ENCODE data around the gene CEMIP2.
"Not testable (repeated sequence)": the region's sequence is repeated elsewhere in the genome, so short reads cannot be mapped to it uniquely, and the experiment has no call there.

The CEMIP2 gene, protein sequence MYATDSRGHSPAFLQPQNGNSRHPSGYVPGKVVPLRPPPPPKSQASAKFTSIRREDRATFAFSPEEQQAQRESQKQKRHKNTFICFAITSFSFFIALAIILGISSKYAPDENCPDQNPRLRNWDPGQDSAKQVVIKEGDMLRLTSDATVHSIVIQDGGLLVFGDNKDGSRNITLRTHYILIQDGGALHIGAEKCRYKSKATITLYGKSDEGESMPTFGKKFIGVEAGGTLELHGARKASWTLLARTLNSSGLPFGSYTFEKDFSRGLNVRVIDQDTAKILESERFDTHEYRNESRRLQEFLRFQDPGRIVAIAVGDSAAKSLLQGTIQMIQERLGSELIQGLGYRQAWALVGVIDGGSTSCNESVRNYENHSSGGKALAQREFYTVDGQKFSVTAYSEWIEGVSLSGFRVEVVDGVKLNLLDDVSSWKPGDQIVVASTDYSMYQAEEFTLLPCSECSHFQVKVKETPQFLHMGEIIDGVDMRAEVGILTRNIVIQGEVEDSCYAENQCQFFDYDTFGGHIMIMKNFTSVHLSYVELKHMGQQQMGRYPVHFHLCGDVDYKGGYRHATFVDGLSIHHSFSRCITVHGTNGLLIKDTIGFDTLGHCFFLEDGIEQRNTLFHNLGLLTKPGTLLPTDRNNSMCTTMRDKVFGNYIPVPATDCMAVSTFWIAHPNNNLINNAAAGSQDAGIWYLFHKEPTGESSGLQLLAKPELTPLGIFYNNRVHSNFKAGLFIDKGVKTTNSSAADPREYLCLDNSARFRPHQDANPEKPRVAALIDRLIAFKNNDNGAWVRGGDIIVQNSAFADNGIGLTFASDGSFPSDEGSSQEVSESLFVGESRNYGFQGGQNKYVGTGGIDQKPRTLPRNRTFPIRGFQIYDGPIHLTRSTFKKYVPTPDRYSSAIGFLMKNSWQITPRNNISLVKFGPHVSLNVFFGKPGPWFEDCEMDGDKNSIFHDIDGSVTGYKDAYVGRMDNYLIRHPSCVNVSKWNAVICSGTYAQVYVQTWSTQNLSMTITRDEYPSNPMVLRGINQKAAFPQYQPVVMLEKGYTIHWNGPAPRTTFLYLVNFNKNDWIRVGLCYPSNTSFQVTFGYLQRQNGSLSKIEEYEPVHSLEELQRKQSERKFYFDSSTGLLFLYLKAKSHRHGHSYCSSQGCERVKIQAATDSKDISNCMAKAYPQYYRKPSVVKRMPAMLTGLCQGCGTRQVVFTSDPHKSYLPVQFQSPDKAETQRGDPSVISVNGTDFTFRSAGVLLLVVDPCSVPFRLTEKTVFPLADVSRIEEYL (N-terminal part only)

DNA sequence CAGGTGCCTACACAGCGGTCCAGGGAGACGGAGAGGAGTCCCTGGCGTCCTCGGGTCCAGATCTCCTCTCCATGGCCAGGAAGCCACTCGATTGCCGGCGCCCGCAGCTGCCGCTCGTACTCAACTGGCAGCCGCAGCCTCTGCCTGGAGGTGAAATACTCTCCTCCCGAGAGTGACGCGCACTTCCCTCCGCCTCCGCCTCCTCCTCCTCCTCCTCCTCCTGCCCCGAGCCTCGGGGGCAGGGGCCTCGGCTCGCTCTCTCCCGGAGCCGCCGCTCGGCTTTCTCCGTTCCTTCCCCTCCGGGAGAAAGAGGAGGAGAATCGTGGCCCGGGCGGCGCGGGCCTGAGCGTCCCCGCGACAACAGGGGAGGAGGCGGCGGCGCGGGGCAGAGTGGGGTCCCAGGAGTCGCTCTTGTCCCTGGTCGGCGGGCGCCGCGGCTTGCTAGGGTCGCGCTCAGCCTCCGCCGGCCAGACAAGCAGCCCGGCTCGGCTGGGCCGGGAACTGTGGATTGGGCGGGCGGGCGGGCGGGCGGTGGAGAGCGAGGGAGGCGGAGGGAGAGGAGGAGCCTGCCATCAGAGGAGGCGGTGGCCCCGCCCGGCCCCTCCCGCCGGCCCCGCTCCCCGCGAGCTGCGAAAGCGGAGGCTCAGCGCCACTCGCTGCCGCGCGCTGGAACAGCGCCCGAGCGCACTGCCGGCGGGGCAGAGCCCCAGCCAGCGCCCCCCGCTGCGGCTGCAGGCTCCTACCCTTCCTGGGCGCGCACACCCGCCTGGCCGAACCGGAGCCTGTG, at the start of gene CEMIP2:
Gene CEMIP2 (minus strand): TSS at position 126 of the 787 bp plus-strand sequence. CDS start 18,140 bp downstream, outside the sequence.
- peak; percentile 80 for DNase-seq

GRCh38 chr9:71816916-71817451, 48.7 kb upstream of the CEMIP2 start:
- peak; percentile 53 for DNase-seq

- DNase-seq = no peak
Observed at GRCh38 chr9:71814815-71815214, 46.5 kb upstream of the CEMIP2 start.

DNA sequence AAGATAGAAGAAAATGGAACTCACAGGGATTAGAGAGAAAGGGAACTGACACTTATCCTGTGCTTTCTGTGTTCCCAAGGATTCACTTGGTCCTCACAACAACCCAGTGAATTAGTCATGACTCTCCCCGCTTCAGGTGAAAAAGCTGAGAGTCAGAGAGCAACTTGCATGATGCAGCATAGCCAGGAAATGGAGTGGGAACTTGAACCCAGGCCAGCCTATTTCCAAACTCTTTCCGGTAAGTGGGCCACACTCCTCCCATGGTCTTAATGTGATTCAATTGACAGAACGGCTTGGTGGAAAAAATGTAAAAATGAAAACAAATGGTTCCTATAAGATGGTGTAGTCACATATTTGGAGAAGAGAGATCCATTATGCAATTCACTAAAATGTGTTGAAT, 45.9 kb upstream of the CEMIP2 start:
- no peak for DNase-seq

DNA sequence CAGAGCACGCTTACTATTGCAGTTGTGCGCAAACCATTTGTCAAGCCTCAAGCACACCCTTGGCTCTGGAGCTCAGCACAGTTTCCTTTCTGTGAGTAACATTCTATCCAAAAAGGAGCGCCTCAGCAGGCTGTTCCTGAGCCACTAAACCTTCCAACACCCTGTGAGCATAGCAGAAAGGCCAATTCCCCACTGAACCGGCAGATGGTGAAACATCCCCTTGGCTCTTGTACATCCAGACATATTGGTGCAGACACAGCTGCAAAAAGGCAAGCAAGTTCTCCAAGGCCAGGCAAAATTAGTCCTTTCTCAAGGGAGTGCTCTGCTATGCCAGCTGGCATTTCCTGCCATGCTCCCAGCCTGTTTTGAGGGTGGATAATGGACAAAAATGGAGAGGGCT, 44.1 kb upstream of the CEMIP2 start:
- DNase-seq = no peak

- no peak for DNase-seq
Observed at GRCh38 chr9:71808068-71808467, 39.8 kb upstream of the CEMIP2 start.

- peak; percentile 92 for DNase-seq
Observed at GRCh38 chr9:71806901-71807307, 38.6 kb upstream of the CEMIP2 start.

- not testable (repeated sequence) for DNase-seq
Observed at GRCh38 chr9:71805096-71805495, 36.8 kb upstream of the CEMIP2 start.

GRCh38 chr9:71801826-71802225, 33.5 kb upstream of the CEMIP2 start:
- DNase-seq = no peak

- no peak for DNase-seq
Observed at GRCh38 chr9:71797266-71797665, 29.0 kb upstream of the CEMIP2 start.

GRCh38 chr9:71796100-71796767, 27.9 kb upstream of the CEMIP2 start:
- DNase-seq = no peak

GRCh38 chr9:71795097-71795813, 26.9 kb upstream of the CEMIP2 start:
- no peak for DNase-seq

DNA sequence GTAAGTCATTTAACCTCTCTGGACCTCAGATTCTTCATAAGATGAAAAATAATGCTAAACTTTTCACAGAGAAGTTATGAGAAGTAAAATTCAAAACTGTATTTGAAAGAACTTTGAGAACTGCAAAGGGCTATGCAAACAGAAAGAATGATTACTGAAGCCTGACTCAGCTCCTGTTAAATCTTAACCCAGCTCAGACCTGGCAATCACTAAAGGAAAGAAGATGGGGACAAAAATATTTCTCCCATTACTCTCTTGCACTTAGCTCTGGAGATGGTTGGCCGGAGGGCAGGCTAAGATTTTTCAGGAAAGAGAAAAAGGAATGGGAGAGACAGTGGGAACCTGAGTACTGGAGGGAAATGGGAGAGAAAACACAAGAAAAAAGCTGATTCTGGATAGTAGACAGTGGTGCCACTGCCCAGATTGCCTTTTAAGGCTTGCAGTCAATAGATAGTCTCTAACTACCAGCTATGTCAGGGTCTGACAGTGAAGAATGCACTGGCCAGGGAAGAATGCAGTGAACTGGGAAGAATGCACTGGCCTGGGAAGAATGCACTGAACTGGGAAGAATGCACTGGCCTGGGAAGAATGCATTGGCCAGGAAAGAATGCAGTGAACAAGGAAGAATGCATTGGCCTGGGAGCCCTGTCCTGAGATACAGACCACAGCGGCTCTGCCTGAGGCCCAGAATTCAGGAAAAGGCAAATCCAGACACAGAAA, 25.2 kb upstream of the CEMIP2 start:
- no peak for DNase-seq

DNA sequence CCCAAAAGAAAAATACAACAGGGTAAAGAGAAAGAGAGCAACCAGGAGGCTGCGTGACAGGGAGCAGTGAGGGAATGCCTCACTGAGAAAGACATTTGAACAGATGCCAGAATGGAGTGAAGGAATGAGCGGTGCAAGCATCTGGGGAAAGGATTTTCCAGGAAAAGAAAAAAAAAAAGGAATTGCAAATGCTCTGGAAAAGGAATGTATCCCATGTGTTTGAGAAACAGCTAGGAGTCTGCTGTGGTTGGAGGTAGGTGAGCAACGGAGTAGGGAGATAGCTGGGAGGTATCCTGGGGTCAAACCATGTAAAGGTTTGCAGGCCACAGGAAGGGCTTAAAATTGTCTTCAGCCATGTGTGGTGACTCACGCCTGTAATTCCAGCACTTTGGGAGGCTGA, 23.6 kb upstream of the CEMIP2 start:
- no peak for DNase-seq

- no peak for DNase-seq
Observed at GRCh38 chr9:71790296-71790695, 22.0 kb upstream of the CEMIP2 start.

GRCh38 chr9:71783120-71783523, 14.8 kb upstream of the CEMIP2 start:
- DNase-seq = no peak

GRCh38 chr9:71781391-71781790, 13.1 kb upstream of the CEMIP2 start:
- no peak for DNase-seq

- no peak for DNase-seq
Observed at GRCh38 chr9:71780953-71781352, 12.6 kb upstream of the CEMIP2 start.

- no peak for DNase-seq
Observed at GRCh38 chr9:71778085-71778484, 9.8 kb upstream of the CEMIP2 start.

DNA sequence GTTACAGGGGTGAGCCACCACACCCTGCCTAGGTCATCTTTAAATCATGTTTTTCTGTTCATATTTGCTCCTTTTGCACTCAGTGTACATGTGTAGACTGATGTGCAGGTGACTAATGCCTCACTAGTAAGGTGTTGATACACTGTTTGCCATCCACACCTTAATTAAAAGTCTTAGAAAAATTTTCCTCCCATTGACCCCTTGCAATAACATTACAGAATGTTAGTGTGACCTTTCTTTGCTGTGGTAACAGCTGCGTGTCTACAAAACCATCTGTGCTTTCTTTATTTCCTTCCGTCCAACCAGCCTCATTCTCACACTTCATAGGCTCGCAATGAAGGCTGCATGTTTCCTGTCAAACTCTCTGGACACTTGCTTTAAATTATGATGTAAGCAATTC, 6.6 kb upstream of the CEMIP2 start:
- DNase-seq = no peak
